GM21360 (cell line): ENCODE measurements around the gene OTULINL.
A peak's percentile ranks its signal among the peaks of the same experiment; 100 is the strongest.

Experiments used
- ATAC-seq: cut with Tn5 transposase; IDR thresholded peaks from one replicate; pipeline ENCODE4 v1.9.1; 2021; ENCODE audit warnings: mild to moderate bottlenecking, moderate library complexity; ENCODE audit not compliant: unreplicated experiment

Gene OTULINL

GRCh38 chr5:14576206-14576605 lies 5.4 kb upstream of the OTULINL start:
- no peak for ATAC-seq

DNA sequence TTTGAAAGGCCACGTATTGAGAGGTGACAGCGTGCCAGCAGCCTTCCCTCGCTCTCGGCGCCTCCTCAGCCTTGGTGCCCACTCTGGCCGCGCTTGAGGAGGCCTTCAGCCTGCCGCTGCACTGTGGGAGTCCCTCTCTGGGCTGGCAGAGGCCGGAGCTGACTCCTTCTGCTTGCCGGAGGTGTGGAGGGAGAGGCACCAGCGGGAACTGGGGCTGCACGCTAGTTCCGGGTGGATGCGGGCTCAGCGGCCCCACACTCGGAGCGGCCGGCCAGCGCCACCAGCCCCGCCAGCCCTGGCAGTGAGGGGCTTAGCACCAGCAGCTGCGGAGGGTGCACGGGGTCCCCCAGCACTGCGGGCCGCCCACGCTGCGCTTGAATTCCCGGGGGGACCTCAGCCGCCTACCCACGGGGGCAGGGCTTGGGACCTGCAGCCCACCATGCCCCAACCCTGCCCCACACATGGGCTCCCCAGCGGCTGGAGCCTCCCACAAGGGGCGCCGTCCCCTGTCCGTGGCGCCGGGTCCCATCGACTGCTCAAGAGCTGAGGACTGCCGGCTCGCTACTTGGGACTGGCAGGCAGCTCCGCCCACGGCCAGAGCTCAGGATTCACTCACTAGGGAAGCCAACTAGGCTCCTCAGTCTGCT lies 4.4 kb upstream of the OTULINL start:
- ATAC-seq, result no peak

- no peak for ATAC-seq
Measured at GRCh38 chr5:14577971-14578370, 3.6 kb upstream of the OTULINL start.

GRCh38 chr5:14579246-14579645 lies 2.3 kb upstream of the OTULINL start:
- ATAC-seq, result no peak

- ATAC-seq, result no peak
Measured at GRCh38 chr5:14579731-14580397, 1.7 kb upstream of the OTULINL start.

DNA sequence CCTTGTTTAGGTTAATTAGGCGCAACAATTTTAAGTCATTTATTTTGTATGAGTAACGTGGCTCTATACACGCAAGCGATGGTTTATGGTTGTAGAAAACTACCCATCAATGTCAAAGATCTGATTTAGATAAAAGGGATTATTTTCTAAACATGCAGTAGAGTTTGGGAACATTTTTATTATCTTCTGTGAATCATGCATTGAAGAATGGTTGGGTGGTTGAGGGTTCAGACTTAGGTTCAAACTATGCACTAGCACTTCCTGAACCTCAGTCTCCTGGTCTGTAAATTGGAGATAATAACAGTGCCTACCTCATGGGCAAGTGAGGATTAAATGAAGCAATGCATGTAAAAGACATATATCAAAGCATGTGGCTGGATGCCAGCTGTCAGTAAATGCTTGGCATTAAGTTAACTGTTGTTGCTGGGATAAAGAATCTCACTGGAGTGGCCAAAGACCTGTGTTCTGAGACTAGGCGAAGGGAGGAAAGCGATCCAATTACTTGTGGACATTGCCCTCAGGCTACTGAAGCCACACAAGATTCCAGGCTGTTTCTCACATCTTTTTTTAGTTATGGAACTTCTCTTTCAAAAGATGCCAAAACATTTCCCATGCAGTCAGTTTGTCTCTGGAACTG lies 1.1 kb upstream of the OTULINL start:
- no peak for ATAC-seq

GRCh38 chr5:14581891-14582796 lies 552 bp downstream of the OTULINL start:
- ATAC-seq, result peak; percentile 81

GRCh38 chr5:14582797-14583137 lies 1.2 kb downstream of the OTULINL start:
- no peak for ATAC-seq

- ATAC-seq, result no peak
Measured at GRCh38 chr5:14584848-14585247, 3.3 kb downstream of the OTULINL start.

- ATAC-seq, result no peak
Measured at GRCh38 chr5:14587150-14587549, 5.6 kb downstream of the OTULINL start.

DNA sequence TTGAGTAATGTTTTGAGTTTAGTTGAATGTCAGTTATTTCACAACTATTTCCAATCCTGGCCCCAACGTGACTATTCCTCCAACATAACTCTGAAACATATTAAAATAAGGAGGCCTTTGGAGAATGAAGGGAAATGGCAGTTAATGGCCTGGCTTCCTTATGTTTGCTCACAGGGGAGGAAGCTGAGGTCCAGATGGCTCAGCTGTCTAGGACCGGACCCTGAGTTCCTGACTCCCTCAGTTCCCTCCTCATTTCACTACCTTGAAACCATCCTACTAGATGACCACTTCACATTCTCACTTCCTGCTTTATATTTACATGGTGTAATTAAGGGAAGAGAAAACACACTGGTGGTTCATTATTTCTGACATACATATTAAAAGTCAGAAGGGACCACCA lies 6.6 kb downstream of the OTULINL start:
- ATAC-seq, result peak; percentile 50

DNA sequence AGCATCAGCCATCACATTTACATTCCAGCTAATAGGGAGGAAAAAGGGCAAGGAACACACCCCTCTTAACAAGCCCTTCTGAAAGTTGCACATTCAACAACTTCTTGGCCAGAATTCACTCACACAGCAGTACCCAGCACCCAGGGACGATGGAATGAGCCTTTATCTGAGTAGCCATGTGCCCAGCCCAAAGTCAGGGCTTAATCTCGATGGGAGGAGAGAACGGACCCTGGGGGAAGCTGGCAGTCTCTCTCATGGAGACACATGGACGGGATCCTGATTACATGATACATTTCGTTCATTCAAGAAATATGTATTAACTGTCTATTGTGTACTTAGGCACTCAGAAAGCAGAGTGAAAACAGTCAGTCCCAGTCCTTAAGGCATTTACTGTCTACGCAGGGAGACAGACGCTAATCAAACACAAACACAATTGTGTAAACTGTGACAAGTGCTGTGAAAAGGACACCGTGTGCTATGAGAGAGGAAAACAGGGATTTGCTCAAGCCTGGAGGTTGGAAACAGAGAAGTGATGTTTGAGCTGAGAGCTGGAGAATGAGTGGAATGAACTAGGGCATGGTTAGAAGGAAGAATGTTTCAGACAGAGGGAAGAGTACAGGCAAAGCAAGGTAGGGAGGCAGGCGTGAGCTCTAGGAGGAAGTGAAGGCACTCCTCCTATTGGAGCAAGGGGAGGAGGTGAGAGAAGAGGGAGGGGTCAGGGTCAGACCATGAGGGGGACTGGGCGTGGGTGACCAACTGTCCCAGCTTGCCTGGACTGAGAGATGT lies 7.4 kb downstream of the OTULINL start:
- no peak for ATAC-seq

GRCh38 chr5:14590949-14591348 lies 9.4 kb downstream of the OTULINL start:
- ATAC-seq, result no peak

DNA sequence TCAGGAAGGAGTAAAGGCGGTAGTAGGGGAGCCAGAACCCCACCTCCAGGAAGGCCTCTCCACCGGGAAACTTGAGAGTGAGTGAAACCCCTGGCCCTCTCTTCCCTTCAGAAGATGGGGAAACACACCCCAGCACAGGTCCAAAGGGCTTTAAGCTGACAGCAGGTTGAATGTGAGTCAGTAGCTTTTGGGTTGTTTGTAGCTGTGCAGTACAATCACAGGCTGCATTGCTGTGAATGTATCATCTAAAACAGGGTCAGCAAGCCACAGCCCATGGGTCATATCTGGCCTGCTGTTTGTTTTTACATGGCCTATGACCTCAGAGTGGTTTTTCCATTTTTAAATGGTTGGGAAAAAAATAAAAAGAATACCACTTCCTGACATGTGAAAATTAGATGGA lies 10.0 kb downstream of the OTULINL start:
- no peak for ATAC-seq

DNA sequence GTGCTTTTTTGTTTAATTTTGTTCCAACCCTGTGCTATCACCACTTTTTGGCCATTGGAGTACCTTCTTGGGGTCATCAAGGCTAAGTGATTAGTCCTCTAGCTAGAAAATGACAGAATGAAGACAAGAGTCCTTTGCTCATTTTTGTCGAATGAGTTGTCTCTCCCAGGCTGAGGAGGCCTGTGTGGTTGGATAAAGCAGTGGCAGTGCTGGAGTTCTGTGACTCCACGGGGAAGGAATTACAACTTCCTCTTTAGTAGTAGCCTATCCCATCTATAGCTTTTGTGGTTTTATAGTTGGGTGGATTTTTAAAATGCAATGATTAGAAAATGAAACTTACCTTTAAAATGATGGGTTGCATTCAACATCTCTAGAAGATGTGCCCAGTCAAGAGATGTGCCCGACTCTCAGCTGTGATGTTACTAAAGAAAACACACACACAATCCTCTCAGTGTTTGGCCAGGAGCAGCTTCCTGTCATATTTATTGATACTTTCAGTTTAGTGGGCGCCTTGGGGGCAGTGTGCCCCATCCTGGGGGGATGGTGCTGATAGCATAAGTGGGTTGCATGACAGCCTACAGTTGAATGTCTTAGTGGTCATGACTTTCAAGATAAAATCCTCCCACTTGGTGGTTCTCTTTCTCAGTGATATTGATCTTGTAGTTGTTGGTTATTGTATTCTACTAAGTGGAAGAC lies 11.9 kb downstream of the OTULINL start:
- ATAC-seq, result no peak

DNA sequence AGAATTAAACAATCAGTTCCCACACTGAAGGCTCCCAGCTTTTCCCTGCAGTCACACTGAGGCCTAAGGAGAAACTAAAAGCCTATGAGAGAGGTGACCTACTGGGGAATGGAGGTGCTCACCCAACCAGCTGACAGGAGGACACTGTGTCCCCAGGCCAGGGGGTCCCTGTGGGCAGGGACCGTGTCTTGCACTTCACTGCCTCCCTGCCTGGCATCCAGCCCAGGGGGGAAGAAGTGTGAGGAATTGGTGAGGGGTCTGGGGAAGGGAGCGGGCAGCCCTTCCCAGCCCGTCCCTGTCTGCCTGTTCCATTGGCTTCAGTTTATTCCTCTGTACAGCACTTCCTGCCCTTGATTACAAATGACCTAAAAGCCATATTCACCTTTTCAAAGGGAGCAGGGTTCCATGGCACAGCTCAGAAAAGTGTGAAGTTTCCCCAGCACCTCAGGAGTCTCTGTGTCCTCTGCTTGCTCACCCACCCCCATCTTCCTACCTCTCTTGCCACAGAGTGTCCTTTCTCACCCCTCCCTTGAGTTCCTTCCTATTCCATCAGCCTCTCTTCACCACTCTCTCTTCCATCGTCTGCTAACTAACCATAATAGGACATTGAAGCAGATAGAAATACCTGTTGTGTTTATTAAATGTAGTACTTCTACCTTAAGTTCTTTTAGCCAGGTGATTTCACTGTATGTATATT lies 12.9 kb downstream of the OTULINL start:
- ATAC-seq, result no peak

GRCh38 chr5:14595189-14595588 lies 13.6 kb downstream of the OTULINL start:
- peak; percentile 76 for ATAC-seq

DNA sequence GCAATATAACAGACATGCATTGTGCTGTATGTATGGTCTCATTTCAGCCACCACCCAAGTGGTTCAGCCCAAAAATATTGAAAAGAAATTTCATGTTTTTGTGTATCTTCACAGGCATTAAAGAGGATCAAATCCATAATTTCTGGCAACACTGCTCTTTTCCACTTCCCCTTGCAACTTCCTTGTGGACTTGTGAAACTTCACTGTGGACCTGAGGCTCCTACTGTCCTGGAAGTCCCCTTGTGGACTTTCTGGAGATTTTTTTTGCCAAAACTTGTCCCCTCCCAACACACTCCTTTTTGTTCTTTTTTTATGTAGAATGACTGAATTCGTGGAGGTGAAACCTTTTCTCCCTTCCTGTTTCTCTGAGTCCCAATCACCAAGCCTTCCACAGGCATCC lies 14.3 kb downstream of the OTULINL start:
- no peak for ATAC-seq

DNA sequence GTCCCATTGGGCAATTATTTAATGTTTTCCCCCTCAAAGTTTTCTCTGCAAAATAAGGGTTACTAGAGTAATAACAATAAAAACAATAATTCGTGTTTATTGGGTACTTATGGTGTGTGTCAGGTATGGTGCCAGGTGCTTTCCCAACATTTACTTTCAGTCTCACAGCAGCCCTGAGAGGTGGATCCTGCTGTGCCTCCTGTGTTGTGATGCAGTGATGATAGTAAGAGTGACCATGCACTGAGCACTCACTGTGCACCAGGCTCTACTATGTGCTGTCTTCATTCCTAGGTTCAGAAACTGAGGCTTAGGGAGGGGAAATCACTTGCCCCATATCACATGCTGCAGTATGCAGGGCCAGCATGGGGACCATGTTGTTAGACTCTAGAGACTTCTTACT lies 15.5 kb downstream of the OTULINL start:
- ATAC-seq, result no peak
